ENCODE measurements around the gene CNTFR. TPM values are rescaled to one million over a fixed set of nuclear protein-coding genes. Genes with fewer than 3 reads are reported as not detected.
"Not testable (repeated sequence)": the region's sequence is repeated elsewhere in the genome, so short reads cannot be mapped to it uniquely, and the experiment has no call there.

The CNTFR gene
- total and polyA plus RNA-seq, 4 experiments from 2014 or later, result not detected

GRCh38 chr9:34544035-34544434 is 45.5 kb downstream of the CNTFR start:
- no peaks in the 10 kb centered on the region for H3K36me3 ChIP-seq (ENCODE audit: insufficient read depth, low read length)
- H3K27ac ChIP-seq (ENCODE audit: low read depth, low read length), result no peak overlapping the region
- no peaks in the 10 kb centered on the region for H3K27me3 ChIP-seq (ENCODE audit: insufficient read depth, low read length)
- H3K4me1 ChIP-seq (ENCODE audit: insufficient read depth, low read length), result no peaks in the 10 kb centered on the region
- Mint-ChIP-seq H3K4me1 (no peaks in the 10 kb centered on the region), H3K27ac (no peak overlapping the region), H3K9me3 (no peaks in the 10 kb centered on the region), H3K27me3 (peaks cover 19 to 25% of the 10 kb centered on the region in 2 donors), H3K4me3 (no peak overlapping the region), H3K36me3 (no peaks in the 10 kb centered on the region)
- CTCF ChIA-PET (ENCODE audit: partially characterized antibody), result interaction anchor here (0.8 to 1.5 kb wide), 2 partner anchors 11 to 140 kb away, joined by 3 read pairs; no protein-coding TSS in a partner anchor
- DNase-seq, result no peak
- intact Hi-C loops (cut with micrococcal nuclease), result no loop called here
- POLR2A ChIA-PET (ENCODE audit: partially characterized antibody), result no interaction called here
- no peaks in the 10 kb centered on the region for H3K9me3 ChIP-seq (ENCODE audit: control insufficient read depth in 1 of 2, low read length in 2 of 2)
- no peak overlapping the region for H3K4me3 ChIP-seq (ENCODE audit: low read length in 2 of 2)

DNA sequence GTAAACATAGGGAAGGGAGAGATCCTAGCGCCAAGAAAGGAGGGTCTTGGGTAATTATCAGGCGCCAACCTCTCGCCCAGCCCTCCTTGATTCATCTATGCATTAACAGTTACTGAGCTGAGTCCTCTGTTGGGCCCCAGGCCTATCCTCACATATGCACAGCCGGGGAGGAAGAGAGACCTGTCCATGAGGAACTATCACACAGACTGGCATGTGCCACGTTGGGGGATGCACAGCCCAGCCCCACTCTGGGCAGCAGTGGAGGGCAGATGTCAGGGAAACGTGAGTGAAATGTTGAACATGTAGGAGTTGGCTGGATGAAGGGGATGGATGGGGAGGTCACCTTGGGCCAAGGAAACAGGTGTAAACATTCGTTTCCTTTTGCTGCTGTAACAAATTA is 48.0 kb downstream of the CNTFR start:
- intact Hi-C loops (cut with micrococcal nuclease), result no loop called here
- ChIA-PET POLR2A (ENCODE audit: partially characterized antibody) (no interaction called here), CTCF (ENCODE audit: partially characterized antibody) (no interaction called here)
- Histone ChIP-seq H3K27me3 (ENCODE audit: insufficient read depth, low read length) (peaks cover 4% of the 10 kb centered on the region), H3K4me3 (ENCODE audit: low read length in 2 of 2) (no peak overlapping the region), H3K36me3 (ENCODE audit: insufficient read depth, low read length) (no peaks in the 10 kb centered on the region), H3K27ac (ENCODE audit: low read depth, low read length) (no peak overlapping the region), H3K9me3 (ENCODE audit: control insufficient read depth in 1 of 2, low read length in 2 of 2) (no peaks in the 10 kb centered on the region), H3K4me1 (ENCODE audit: insufficient read depth, low read length) (no peaks in the 10 kb centered on the region)
- H3K27ac Mint-ChIP-seq, result peak overlapping the region in 1 of 7 donors; percentile 58
- H3K36me3 Mint-ChIP-seq, result no peaks in the 10 kb centered on the region
- no peak overlapping the region for H3K4me3 Mint-ChIP-seq
- no peak for DNase-seq
- H3K4me1 Mint-ChIP-seq, result no peaks in the 10 kb centered on the region
- peaks cover 14 to 25% of the 10 kb centered on the region in 2 donors for H3K27me3 Mint-ChIP-seq
- H3K9me3 Mint-ChIP-seq, result no peaks in the 10 kb centered on the region

DNA sequence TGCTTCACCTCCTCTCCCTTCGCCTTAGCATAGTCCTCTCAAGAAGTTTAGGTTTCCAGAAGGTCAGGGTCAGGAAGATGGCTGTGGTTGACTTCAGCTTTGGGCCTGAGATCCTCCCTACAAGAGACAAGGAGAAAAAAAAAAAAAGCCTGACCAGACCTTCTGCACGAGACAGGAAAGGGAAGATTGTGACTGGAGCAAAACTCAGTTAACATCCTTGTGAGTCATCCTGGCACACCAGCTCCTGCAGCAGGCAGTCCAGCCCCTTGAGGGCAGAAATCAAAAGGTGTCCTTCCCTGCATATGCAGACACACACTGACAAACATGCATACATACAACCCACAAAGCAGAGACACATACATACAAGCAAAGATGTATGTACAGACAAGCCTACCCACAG is 48.7 kb downstream of the CNTFR start:
- Mint-ChIP-seq H3K27ac (no peak overlapping the region), H3K27me3 (peaks cover 18 to 23% of the 10 kb centered on the region in 2 donors), H3K4me3 (no peak overlapping the region), H3K36me3 (no peaks in the 10 kb centered on the region), H3K9me3 (no peaks in the 10 kb centered on the region), H3K4me1 (no peaks in the 10 kb centered on the region)
- Histone ChIP-seq H3K36me3 (ENCODE audit: insufficient read depth, low read length) (no peaks in the 10 kb centered on the region), H3K4me3 (ENCODE audit: low read length in 2 of 2) (no peak overlapping the region), H3K9me3 (ENCODE audit: control insufficient read depth in 1 of 2, low read length in 2 of 2) (no peaks in the 10 kb centered on the region), H3K27ac (ENCODE audit: low read depth, low read length) (no peak overlapping the region), H3K27me3 (ENCODE audit: insufficient read depth, low read length) (peaks cover 4% of the 10 kb centered on the region), H3K4me1 (ENCODE audit: insufficient read depth, low read length) (no peaks in the 10 kb centered on the region)
- POLR2A ChIA-PET (ENCODE audit: partially characterized antibody), result no interaction called here
- DNase-seq, result no peak
- CTCF ChIA-PET (ENCODE audit: partially characterized antibody), result no interaction called here
- intact Hi-C loops (cut with micrococcal nuclease), result no loop called here

DNA sequence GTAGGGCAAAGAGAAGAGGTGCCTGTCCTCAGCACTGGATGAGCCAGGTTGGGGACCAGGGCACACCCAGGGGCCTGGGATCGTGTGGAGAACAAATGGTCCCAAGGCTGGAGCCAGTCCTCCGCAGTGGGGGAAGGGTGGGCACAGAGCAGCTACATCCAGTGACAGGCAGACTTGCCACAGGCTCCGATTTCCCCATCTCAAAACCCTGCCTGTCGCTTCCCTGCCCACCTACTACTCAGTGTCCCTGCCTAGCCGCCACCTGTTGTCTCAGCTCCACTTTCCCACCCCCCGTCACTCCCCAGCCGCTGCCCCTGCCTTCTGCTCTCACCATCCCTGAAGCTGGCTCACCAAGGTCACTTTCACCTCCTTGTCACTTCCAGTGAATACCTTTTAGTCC is 52.8 kb downstream of the CNTFR start:
- Mint-ChIP-seq H3K9me3 (no peaks in the 10 kb centered on the region), H3K27ac (no peak overlapping the region), H3K36me3 (no peaks in the 10 kb centered on the region), H3K27me3 (peaks cover 38 to 40% of the 10 kb centered on the region in 2 donors), H3K4me1 (no peaks in the 10 kb centered on the region), H3K4me3 (no peak overlapping the region)
- Histone ChIP-seq H3K4me1 (ENCODE audit: insufficient read depth, low read length) (no peaks in the 10 kb centered on the region), H3K36me3 (ENCODE audit: insufficient read depth, low read length) (no peaks in the 10 kb centered on the region), H3K4me3 (ENCODE audit: low read length in 2 of 2) (no peak overlapping the region), H3K27me3 (ENCODE audit: insufficient read depth, low read length) (peaks cover 9% of the 10 kb centered on the region), H3K9me3 (ENCODE audit: control insufficient read depth in 1 of 2, low read length in 2 of 2) (no peaks in the 10 kb centered on the region), H3K27ac (ENCODE audit: low read depth, low read length) (no peak overlapping the region)
- ChIA-PET POLR2A (ENCODE audit: partially characterized antibody) (no interaction called here), CTCF (ENCODE audit: partially characterized antibody) (interaction anchor here (0.6 to 1.6 kb wide), 3 partner anchors 36 to 133 kb away, joined by 3 to 5 read pairs (median 4); no protein-coding TSS in a partner anchor)
- DNase-seq, result no peak
- intact Hi-C loops (cut with micrococcal nuclease), result no loop called here

DNA sequence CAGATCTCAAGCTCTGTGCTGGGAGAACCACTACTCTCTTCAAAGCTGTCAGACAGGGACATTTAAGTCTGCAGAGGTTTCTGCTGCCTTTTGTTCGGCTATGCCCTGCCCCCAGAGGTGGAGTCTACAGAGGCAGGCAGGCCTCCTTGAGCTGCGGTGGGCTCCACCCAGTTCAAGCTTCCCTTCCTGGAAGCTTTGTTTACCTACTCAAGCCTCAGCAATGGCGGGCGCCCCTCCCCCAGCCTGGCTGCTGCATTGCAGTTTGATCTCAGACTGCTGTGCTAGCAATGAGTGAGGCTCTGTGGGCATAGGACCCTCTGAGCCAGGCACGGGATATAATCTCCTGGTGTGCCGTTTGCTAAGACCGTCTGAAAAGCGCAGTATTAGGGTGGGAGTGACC is 57.5 kb downstream of the CNTFR start:
- H3K4me3 Mint-ChIP-seq; DNase-seq; H3K27me3 ChIP-seq (ENCODE audit: insufficient read depth, low read length); H3K9me3 ChIP-seq (ENCODE audit: control insufficient read depth in 1 of 2, low read length in 2 of 2); H3K4me1 Mint-ChIP-seq; POLR2A ChIA-PET (ENCODE audit: partially characterized antibody); H3K4me3 ChIP-seq (ENCODE audit: low read length in 2 of 2); H3K27ac ChIP-seq (ENCODE audit: low read depth, low read length); H3K9me3 Mint-ChIP-seq; H3K4me1 ChIP-seq (ENCODE audit: insufficient read depth, low read length); intact Hi-C loops (cut with micrococcal nuclease); H3K27ac Mint-ChIP-seq; H3K36me3 Mint-ChIP-seq; H3K36me3 ChIP-seq (ENCODE audit: insufficient read depth, low read length): not testable (repeated sequence)
- peaks cover 38 to 44% of the 10 kb centered on the region in 2 donors for H3K27me3 Mint-ChIP-seq
- CTCF ChIA-PET (ENCODE audit: partially characterized antibody), result interaction anchor here (1.1 to 1.6 kb wide), 2 partner anchors 12 to 19 kb away, joined by 3 read pairs; no protein-coding TSS in a partner anchor

DNA sequence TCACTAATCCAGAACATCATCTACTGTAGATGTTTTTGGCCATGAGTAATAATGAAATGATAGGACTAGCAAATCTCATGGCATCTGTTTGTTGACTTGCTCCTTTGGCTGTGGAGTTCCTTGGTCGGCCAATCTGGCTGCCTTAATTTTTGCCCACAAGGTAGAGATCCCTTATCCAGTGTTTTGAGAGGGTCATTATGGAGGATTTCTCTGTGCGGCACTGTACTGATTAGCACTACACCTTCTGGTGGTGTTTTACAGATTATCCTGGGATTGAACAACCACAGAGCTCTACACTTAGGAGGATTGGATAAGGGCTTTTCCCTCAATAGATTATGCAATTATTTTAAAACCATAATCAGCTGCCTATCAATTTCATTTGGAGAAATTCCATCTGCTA is 63.5 kb downstream of the CNTFR start:
- Histone ChIP-seq H3K4me1 (ENCODE audit: insufficient read depth, low read length) (peaks cover 12% of the 10 kb centered on the region), H3K4me3 (ENCODE audit: low read length in 2 of 2) (no peak overlapping the region), H3K27me3 (ENCODE audit: insufficient read depth, low read length) (no peaks in the 10 kb centered on the region), H3K9me3 (ENCODE audit: control insufficient read depth in 1 of 2, low read length in 2 of 2) (no peaks in the 10 kb centered on the region), H3K27ac (ENCODE audit: low read depth, low read length) (no peak overlapping the region), H3K36me3 (ENCODE audit: insufficient read depth, low read length) (no peaks in the 10 kb centered on the region)
- intact Hi-C loops (cut with micrococcal nuclease), result no loop called here
- no peaks in the 10 kb centered on the region for H3K36me3 Mint-ChIP-seq
- H3K4me3 Mint-ChIP-seq, result no peak overlapping the region
- peaks cover 11 to 17% of the 10 kb centered on the region in 2 donors for H3K27me3 Mint-ChIP-seq
- peaks cover 0 to 2% (median 0%) of the 10 kb centered on the region in 8 donors for H3K9me3 Mint-ChIP-seq
- no peak overlapping the region for H3K27ac Mint-ChIP-seq
- CTCF ChIA-PET (ENCODE audit: partially characterized antibody), result interaction anchor here (1.5 kb wide), 1 partner anchor 24 kb away, joined by 4 read pairs; no protein-coding TSS in a partner anchor
- H3K4me1 Mint-ChIP-seq, result peaks cover 6 to 13% (median 8%) of the 10 kb centered on the region in 4 donors
- no peak for DNase-seq
- POLR2A ChIA-PET (ENCODE audit: partially characterized antibody), result no interaction called here

DNA sequence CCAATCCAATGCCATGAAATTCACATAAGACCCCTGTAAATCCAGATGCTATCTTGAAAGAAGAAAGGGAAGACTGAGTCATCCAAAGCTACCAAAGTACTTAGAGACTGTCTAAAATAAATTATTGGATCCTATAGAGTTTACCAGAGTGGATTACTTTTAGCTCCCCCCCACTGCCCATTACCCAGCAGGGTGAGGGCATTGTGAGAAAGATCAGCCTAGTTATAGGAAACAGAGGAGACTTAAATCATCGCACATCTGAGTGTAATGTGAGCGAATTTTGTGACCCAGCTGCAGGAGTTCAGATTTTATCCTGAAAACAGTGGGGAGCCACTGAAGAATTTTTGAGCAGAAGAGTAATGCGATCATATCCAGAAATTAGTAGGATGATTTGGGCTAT is 65.2 kb downstream of the CNTFR start:
- Histone ChIP-seq H3K27ac (ENCODE audit: low read depth, low read length) (no peak overlapping the region), H3K4me3 (ENCODE audit: low read length in 2 of 2) (no peak overlapping the region), H3K9me3 (ENCODE audit: control insufficient read depth in 1 of 2, low read length in 2 of 2) (no peaks in the 10 kb centered on the region), H3K36me3 (ENCODE audit: insufficient read depth, low read length) (no peaks in the 10 kb centered on the region), H3K4me1 (ENCODE audit: insufficient read depth, low read length) (peaks cover 12% of the 10 kb centered on the region), H3K27me3 (ENCODE audit: insufficient read depth, low read length) (no peaks in the 10 kb centered on the region)
- Mint-ChIP-seq H3K27me3 (peaks cover 4 to 6% of the 10 kb centered on the region in 2 donors), H3K9me3 (no peaks in the 10 kb centered on the region), H3K27ac (no peak overlapping the region), H3K36me3 (no peaks in the 10 kb centered on the region), H3K4me1 (peaks cover 6 to 13% (median 8%) of the 10 kb centered on the region in 4 donors), H3K4me3 (peak overlapping the region in 1 of 8 donors; percentile 11)
- no peak for DNase-seq
- intact Hi-C loops (cut with micrococcal nuclease), result loop anchor here (5.0 kb wide), 1 partner anchor 108 kb away; no protein-coding TSS in a partner anchor
- ChIA-PET CTCF (ENCODE audit: partially characterized antibody) (interaction anchor here (1.3 to 1.4 kb wide), 2 partner anchors 110 to 145 kb away, joined by 3 read pairs; no protein-coding TSS in a partner anchor), POLR2A (ENCODE audit: partially characterized antibody) (interaction anchor here (0.7 to 2.6 kb wide), 2 partner anchors 66 to 131 kb away, joined by 3 to 8 read pairs; partner anchors contain the start of genes DNAI1 and FAM219A)

All from CD4-positive, alpha-beta memory T cell (primary cell).